Activated T-cell treated with anti-CD3 and anti-CD28 coated beads, Interleukin-2, amount 50 U/mL, for 48 hours (primary cell): ENCODE results near the gene EGLN2.
"Not testable (repeated sequence)": the region's sequence is repeated elsewhere in the genome, so short reads cannot be mapped to it uniquely, and the experiment has no call there.

Experiments
- DNase-seq, 2 experiments: peaks; one replicate each; pipeline ENCODE4 v3.0.0-alpha.2; 2020

Gene EGLN2

DNA sequence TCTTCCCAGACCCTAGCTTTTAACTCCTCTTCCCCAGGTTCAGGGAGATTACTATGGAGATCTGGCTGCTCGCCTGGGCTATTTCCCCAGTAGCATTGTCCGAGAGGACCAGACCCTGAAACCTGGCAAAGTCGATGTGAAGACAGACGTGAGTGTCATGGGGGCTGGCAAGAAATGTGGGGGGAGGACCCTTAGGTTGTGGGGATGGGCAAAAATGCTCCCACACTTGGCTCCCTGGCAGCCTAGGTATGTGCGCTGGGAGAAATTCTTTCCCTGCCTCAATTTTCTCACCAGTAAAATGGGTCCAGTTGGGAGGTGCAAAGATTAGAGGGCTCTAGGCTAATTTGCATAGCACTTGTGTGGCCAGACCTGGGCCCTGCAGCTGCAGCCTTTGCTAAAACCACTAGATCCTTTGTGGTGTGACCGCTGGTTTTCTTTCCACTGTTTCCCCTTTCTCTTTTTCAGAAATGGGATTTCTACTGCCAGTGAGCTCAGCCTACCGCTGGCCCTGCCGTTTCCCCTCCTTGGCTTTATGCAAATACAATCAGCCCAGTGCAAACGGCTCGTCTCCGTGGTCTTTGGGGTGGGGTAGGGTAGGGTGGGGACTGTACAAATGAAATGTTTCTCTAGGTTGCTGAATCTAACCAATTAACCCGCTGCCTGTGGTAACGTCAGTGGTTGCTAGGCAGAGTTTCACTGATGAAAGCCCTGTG is 21.9 kb upstream of the EGLN2 start:
- DNase-seq: peak; percentile 90 to 91

DNA sequence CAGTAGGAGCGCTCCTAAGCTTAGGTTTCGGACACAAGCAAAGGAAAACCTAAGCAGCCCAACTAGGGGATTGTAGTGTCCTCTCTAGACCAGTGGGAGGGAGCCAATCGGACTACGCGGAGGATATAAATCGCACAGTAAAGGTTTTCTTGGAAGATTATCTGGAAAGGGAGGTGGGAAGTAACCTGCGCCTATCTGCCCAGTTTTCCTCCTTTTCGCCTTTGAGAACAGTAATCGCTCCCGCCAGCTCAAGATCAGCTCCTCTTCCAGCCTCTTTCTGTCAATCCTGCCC is 21.4 kb upstream of the EGLN2 start:
- DNase-seq: no peak

DNA sequence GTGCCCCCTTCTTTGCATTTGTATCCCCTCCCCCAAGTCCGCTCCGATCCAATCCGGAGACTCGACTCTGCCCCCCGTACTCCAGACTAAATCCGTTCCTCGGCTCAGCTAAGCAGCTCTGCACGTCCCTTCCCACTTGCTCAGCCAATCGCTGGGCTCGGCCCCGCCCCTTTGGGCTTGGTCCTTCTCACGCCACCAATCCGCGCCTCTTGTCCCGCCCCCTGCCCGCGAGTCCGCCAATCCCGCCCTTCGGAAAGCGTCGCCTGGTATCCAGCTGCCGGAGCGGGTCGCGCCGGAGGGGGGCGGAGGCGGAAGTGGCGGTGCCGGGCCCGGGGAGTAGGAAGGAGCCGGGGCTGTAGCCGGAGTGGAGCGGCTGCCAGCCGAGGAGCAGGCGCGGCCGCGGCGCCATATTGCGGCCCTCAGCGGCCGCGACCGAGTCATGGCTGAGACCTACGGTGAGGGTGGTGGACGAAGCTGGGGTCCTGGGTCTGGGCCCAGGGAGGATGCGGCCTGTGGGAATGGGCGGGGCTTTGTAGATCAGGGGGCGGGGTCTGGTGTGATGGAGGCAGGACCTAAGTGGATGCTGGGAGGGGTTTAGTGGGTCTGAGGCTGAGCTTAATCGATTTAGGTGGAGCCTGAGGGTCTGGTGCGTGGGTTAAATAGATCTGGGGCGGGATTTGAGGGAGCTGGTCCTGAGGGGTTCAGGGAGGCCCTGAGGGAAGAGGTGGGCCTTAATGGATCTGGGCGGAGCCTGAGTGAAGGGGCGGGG is 20.9 kb upstream of the EGLN2 start, which contains the start of gene RAB4B:
Gene RAB4B, plus strand, starts transcription at position 311 of the 769 bp plus-strand sequence. Its CDS starts 129 bp downstream, at position 440.
- peak; percentile 100 for DNase-seq

DNA sequence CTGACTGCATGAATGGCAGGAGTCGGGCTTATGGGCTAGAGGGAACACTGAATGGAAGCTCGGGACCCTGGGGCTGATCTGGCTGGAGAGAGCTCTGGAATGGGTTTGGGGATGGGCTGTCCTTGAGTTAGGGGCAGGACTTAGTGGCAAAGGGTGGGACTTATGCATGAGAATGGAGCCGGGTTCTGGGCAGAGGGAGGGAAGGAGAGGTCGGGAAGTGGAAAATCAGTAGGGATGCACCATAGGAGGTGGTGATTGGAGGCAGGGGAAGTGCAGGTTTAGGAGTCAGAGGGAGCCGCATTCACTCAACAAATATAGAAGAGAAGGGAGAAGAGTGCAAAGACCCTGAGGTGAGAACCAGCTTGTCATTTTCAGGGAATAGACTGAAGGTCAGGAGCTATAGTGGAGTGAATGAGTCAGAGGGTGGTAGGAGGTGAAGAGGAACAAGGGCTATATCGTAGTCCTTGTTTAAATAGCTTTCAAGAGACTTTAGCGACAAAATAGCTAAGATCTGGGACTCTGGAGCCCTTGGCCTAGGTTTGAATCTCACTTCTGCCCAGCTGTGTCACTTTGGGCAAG is 20.2 kb upstream of the EGLN2 start:
- DNase-seq: no peak

DNA sequence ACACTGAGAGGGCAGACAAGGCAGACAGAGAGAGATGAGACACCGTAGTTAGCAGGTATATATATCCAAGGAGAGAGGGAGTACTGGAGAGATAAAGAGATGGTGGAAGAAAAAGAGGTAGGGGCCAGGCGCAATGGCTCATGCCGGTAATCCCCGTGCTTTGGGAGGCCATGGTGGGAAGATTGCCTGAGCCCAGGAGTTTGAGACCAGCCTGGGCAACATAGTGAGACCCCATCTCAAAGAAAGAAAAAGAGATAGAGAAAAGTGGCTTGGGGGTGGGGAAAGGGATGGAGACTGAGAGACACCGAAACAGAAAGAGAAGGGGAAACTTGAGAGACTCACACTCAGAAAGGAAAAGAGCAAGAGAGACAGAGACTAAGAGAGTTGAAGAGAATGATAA is 18.4 kb upstream of the EGLN2 start:
- no peak for DNase-seq

DNA sequence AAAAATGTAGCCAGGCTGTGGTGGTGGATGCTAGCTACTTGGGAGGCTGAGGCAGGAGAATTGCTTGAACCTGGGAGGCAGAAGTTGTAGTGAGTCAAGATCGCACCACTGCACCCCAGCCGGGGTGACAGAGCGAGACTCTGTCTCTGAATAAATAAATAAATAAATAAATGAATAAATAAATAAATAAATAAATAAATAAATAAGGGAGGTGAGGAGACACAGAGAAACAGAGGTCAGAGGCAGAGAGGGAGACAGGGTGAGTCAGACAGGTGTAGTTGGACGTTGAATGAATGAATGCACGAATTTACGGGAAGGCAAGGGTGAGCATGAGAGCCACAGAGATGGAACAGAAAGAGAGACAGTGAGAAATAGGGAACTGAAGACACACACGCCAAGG is 17.9 kb upstream of the EGLN2 start:
- DNase-seq: no peak

DNA sequence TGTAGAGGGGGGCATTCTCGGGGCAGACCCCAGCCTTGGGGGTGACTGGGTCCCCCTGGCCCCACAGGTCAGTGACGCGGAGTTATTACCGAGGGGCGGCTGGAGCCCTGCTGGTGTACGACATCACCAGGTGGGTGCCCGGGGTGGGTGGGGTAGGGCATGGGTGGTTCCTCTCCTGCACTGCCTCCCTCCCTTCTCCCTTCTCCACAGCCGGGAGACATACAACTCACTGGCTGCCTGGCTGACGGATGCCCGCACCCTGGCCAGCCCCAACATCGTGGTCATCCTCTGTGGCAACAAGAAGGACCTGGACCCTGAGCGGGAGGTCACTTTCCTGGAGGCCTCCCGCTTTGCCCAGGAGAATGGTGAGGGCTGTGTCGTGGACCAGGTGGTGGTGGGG is 15.3 kb upstream of the EGLN2 start:
- no peak for DNase-seq

DNA sequence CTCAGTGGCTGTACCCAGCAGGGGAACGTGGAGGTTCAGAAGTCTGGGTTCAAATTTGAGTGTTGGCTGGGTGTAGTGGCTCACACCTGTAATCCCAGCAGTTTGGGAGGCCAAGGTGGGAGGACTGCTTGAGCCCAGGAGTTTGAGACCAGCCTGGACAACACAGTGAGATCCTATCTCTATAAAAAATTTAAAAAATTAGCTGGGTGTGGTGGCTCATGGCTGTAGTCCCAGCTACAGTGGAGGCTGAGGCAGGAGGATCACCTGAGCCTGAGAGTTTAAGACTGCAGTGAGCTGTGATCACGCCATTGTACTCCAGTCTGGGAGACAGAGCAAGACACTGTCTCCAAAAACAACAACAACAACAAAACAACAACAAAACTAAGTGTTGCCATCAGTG is 14.8 kb upstream of the EGLN2 start:
- DNase-seq: not testable (repeated sequence)

DNA sequence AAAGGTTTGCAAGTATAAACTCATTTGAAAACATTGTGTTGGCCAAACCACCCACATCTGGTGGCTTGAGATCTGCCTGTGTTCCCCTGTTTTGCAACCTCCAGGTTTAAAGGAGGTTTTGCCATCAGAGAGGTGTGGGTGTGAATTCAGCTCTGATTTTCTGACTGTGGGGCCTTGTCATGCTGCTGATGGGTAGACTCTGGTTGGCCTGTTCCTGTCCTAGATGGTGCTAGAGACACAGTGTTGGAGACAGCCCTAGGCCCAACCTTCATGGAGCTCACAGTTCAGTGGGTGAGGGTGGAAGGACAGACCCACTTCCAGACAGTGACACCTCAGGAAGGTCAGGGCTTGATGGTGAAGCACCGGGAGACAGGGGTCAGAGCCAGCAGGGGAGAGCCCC is 13.5 kb upstream of the EGLN2 start:
- DNase-seq: peak in 1 of 2 experiments; percentile 21

DNA sequence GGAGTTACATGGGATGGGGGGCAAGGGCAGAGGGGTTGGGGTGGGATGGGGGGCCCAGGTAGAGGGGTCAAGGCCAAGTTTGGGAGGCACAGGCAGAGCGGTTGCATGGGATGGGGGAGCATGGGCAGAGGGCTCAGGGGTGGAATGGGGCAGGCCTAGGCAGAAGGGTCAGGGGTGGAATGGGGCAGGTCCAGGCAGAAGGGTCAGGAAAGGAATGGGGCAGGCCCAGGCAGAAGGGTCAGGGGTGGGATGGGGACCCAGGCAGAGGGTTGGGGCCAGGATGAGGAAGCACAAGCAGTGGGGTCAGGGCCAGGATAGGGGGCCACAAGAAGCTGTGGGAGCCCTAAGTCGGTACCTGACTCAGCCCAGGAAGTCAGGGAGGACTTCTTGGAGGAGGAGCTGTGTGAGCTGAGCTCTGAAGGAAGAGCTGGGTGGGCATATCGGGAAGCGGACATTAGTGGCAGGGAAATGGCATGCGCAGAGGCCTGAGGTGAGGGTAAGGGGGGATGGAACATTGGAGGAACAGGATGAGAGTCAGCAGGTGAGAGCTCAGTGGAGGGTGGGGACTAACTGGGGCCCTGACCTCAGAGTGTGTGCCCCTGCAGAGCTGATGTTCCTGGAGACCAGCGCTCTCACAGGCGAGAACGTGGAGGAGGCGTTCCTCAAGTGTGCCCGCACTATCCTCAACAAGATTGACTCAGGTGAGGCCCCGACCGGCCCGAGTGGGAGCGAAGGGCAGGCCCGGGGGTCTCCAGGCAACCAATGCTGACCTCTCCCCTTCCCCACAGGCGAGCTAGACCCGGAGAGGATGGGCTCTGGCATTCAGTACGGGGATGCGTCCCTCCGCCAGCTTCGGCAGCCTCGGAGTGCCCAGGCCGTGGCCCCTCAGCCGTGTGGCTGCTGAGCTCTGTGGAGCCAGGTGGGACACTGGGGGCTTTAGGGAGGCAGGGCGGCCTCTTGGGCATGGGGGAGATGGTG is 12.6 kb upstream of the EGLN2 start:
- DNase-seq: no peak

DNA sequence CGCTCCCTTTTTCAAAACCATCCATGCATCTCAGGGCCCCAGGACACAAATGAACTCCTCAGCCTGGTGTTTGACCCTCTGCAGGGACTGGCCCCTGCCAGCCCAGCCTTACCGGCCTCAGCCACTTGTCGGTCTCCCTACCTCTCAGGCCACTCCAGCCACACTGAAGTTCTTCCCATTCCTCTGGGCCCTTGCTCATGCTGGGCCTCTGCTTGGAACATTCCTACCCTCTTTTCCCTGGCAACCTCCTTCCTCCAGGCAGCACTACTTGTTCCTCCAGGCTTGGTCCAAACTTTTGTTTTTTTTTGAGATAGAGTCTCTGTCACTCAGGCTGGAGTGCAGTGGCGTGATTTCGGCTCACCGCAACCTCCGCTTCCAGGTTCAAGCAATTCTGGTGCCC is 7.6 kb upstream of the EGLN2 start:
- no peak for DNase-seq

DNA sequence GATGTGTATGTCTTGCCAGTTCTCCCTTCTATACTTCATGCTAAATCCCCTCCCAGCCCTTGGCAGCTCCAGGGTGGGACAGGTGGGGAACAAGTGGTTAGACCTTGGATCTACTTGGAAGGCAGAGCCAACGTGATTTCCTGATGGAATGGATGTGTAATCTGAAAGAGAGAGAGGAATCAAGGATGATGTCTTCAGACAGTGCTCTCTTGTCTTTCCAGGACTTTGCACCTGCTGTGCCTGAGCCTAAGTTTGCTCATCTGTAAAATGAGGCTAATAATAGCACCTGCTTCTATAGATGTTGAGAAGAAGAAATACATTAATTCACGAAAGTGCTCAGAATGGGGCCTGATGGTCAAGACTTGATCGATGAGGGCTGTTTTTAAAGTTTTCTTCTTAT is 7.0 kb upstream of the EGLN2 start:
- no peak for DNase-seq

DNA sequence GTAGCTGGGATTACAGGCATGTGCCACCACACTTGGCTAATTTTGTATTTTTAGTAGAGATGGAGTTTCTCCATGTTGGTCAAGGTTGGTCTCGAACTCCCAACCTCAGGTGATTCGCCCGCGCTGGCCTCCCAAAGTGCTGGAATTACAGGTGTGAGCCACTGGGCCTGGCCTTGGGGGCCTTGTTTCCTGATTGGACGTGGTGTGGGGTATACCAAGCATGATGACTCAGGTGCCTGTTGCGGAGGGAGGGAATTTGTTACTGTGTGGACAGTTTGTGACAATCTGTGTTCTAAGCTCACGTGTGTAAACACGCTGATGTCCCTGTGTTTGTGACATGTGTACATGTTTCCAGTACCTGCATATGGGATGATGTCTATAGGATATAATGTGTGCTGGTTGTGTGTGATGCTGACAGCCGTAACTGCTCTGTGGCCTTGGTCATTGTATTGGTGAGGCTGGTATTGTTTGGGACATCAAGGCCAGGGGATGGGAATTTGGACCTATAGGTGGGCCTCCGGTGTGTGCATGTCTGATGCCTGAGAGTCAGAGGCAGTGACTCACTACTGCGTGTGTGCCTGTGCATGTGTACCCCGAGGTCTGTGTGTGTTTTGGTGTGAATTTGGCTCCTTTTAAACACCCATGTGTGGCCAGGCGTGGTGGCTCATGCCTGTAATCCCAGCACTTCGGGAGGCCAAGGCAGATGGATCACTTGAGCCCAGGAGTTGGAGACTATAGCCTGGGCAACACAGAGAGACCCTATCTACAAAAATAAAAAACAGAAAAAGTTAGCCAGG is 1.6 kb upstream of the EGLN2 start:
- peak in 1 of 2 experiments; percentile 23 for DNase-seq

DNA sequence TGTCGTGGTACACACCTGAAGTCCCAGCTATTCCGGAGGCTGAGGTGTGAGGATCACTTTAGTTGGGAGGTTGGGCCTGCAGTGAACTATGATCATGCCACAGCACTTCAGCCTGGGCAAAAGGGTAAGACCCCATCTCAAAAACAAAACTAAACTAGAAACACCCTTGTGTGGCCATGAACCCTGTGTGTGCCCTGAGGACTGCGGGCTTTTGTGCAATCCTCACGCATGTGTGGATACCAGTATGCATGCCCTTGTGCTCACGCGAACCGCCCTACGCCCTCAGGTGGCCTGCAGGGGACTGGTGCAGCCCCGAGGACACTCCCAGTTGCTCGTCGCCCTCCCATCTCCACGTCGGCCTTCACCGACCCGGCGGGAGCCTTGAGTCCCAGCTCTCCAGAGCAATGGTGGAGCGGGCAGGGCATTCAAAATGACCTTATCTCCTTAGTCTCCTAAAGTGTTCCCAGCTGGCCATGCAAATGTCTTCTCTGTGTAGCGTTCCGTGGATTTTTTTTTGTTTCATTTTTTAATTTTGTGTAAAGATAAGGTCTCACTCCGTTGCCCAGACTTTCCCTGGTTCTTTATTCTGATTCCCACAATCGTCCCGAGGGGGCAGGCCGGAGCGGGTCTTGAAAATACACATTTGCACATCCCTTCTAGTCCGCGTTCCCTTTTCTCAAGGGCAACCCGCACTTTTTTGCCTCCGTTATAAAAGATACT is 868 bp upstream of the EGLN2 start:
- DNase-seq: peak; percentile 71 to 77

DNA sequence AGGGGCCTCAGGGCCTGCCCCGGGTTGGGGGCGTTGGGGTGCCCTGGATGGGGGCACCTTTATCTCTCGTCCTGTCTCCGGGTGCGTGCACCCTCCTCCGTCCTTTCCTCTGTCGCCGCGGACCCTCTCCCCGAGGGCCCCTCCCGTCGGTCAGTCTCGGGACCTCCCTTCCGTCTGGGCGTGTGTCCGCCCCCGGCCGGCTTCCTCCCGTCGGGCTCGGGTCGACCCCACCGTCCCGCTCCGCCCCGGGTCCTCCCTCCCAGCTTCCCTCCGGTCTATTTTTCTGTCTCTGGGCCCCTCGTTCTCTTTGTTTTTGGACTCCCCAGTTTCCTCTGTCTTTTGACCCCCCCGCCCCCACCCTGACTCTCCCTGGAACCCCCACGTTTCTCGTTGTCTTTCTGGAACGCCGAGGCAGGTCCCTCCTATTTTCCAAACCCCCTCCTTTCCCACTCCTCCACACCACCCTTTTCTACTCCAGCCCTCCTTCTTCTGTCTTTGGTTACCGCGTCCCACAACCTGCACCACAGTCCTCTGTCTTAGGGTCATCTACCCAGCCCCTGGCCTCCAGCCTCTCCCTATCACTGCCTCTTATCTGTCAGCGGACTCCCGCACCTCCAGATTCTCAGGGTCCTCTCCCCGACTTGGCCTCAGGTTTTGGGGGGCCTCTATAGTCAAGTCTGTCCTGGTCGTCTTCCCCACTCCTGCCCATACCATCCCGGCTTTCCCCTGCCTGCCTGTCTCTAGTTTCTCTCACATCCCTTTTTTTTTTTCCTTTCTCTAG is 757 bp downstream of the EGLN2 start:
- DNase-seq: peak; percentile 50 to 56

DNA sequence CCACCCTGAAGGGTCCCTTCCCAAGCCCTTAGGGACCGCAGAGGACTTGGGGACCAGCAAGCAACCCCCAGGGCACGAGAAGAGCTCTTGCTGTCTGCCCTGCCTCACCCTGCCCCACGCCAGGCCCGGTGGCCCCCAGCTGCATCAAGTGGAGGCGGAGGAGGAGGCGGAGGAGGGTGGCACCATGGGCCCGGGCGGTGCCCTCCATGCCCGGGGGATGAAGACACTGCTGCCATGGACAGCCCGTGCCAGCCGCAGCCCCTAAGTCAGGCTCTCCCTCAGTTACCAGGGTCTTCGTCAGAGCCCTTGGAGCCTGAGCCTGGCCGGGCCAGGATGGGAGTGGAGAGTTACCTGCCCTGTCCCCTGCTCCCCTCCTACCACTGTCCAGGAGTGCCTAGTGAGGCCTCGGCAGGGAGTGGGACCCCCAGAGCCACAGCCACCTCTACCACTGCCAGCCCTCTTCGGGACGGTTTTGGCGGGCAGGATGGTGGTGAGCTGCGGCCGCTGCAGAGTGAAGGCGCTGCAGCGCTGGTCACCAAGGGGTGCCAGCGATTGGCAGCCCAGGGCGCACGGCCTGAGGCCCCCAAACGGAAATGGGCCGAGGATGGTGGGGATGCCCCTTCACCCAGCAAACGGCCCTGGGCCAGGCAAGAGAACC is 1.5 kb downstream of the EGLN2 start:
- DNase-seq: peak; percentile 19 to 22

DNA sequence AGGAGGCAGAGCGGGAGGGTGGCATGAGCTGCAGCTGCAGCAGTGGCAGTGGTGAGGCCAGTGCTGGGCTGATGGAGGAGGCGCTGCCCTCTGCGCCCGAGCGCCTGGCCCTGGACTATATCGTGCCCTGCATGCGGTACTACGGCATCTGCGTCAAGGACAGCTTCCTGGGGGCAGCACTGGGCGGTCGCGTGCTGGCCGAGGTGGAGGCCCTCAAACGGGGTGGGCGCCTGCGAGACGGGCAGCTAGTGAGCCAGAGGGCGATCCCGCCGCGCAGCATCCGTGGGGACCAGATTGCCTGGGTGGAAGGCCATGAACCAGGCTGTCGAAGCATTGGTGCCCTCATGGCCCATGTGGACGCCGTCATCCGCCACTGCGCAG is 2.0 kb downstream of the EGLN2 start:
- DNase-seq: peak in 1 of 2 experiments; percentile 18

DNA sequence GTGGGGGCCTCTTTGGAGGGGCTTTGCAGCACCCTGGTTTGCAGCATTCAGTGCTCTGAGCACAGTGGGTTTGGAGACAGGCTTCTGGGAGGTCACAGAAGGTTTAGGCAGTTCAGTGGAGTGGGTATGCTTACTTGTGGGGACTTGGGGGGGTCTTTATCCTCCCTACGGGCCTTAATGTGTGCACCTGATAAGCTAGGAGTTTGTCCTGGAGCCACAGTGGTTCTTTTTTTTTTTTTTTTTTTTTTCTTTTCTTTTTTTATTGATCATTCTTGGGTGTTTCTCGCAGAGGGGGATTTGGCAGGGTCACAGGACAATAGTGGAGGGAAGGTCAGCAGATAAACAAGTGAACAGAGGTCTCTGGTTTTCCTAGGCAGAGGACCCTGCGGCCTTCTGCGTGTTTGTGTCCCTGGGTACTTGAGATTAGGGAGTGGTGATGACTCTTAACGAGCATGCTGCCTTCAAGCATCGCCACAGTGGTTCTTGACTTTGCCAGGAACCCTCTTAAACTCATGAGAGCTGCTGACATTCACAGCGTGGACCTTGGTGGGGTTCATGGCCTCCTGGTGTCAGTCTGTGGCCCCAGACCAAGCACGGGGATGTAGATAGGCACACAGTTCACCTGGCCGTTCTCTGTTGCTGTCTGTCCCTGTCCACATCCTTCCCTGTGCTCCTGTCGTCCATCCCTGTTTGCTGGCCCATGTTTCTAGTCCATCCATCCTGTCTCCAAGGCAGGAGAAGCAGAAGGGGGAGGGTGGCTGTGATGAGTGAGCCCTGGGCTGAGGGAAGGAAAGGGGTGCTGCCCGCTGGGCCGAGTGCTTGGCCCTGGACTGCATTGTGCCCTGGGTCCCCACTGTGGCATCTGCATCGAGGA is 2.7 kb downstream of the EGLN2 start:
- no peak for DNase-seq
